NCI-H146 treated with DMSO at 0.1 percent for 48 hours (cell line): ENCODE data around the gene LMTK2.
"Not testable (repeated sequence)": the region's sequence is repeated elsewhere in the genome, so short reads cannot be mapped to it uniquely, and the experiment has no call there.

Source experiments
- DNase-seq: peaks from one replicate; lab custom pipeline; 2025; ENCODE audit not compliant: unreplicated experiment; lab: John Stamatoyannopoulos, UW

The LMTK2 gene

GRCh38 chr7:98102170-98102569 is 4.5 kb upstream of the LMTK2 start:
- no peak for DNase-seq

- no peak for DNase-seq
These were observed 619 bp upstream of the LMTK2 start for GRCh38 chr7:98105942-98106544.

- no peak for DNase-seq
These were observed 655 bp downstream of the LMTK2 start for GRCh38 chr7:98107313-98107721.

GRCh38 chr7:98110249-98111022 is 3.8 kb downstream of the LMTK2 start:
- DNase-seq, result no peak

- DNase-seq, result no peak
These were observed 5.4 kb downstream of the LMTK2 start for GRCh38 chr7:98112077-98112476.

- DNase-seq, result no peak
These were observed 9.3 kb downstream of the LMTK2 start for GRCh38 chr7:98115746-98116525.

- no peak for DNase-seq
These were observed 10.2 kb downstream of the LMTK2 start for GRCh38 chr7:98116656-98117461.

- DNase-seq, result no peak
These were observed 12.7 kb downstream of the LMTK2 start for GRCh38 chr7:98119256-98119918.

GRCh38 chr7:98120559-98120958 is 13.9 kb downstream of the LMTK2 start:
- no peak for DNase-seq

GRCh38 chr7:98121388-98121787 is 14.7 kb downstream of the LMTK2 start:
- not testable (repeated sequence) for DNase-seq

GRCh38 chr7:98123365-98123696 is 16.7 kb downstream of the LMTK2 start:
- no peak for DNase-seq

- no peak for DNase-seq
These were observed 19.1 kb downstream of the LMTK2 start for GRCh38 chr7:98125759-98126158.

- DNase-seq, result no peak
These were observed 19.9 kb downstream of the LMTK2 start for GRCh38 chr7:98126311-98127142.

GRCh38 chr7:98128346-98128745 is 21.7 kb downstream of the LMTK2 start:
- DNase-seq, result no peak

GRCh38 chr7:98130959-98131358 is 24.3 kb downstream of the LMTK2 start:
- DNase-seq, result no peak

GRCh38 chr7:98133181-98133580 is 26.5 kb downstream of the LMTK2 start:
- no peak for DNase-seq

- no peak for DNase-seq
These were observed 27.1 kb downstream of the LMTK2 start for GRCh38 chr7:98133621-98134303.

GRCh38 chr7:98134420-98135228 is 28.0 kb downstream of the LMTK2 start:
- no peak for DNase-seq
